Prostate gland (tissue), 2 donors: ENCODE results near the gene MED29. TPM values are rescaled to one million over a fixed set of nuclear protein-coding genes. Genes with fewer than 3 reads are reported as not detected.

ENCODE experiments used
- DNase-seq: peaks from one replicate; pipeline ENCODE4 v3.0.0-alpha.2; 2019; ENCODE audit warnings: low spot score
- H3K27ac ChIP-seq, 2 donors: fragments of 200-600 bp; sonication (generic); 2 replicates each; pipeline ENCODE4 v1.5.1; 2017 to 2019
- H3K27me3 ChIP-seq: fragments of 200-600 bp; sonication (generic); replicated peaks from 2 replicates; pipeline ENCODE4 v1.5.1; 2019; ENCODE audit not compliant: insufficient read depth
- H3K36me3 ChIP-seq, 2 donors: fragments of 200-600 bp; sonication (generic); 1 replicate in 1 of 2; 2 replicates in 1 of 2; pipeline versions ENCODE4 v1.5.1 to v1.8.1; 2017 to 2019
- H3K4me1 ChIP-seq: fragments of 200-600 bp; sonication (generic); replicated peaks from 2 replicates; pipeline ENCODE4 v1.5.1; 2019
- H3K4me3 ChIP-seq, 2 donors: fragments of 200-600 bp; sonication (generic); 2 replicates each; pipeline ENCODE4 v1.5.1; 2017 to 2019
- H3K9me3 ChIP-seq: fragments of 200-600 bp; sonication (generic); 2 replicates; pipeline ENCODE4 v1.5.1; 2017
- CTCF ChIP-seq, 4 experiments: fragments of 200-600 bp in 2 of 4; fragments of 450-650 bp in 2 of 4; sonication (generic) in 2 of 4; IDR thresholded peaks; 1 replicate in 3 of 4; 2 replicates in 1 of 4; pipeline ENCODE4 v1.5.1; 2016 to 2019; ENCODE audit warnings: antibody characterized with exemption in 4 of 4, mild to moderate bottlenecking in 2 of 4, moderate library complexity in 2 of 4
- POLR2A ChIP-seq: fragments of 450-650 bp; IDR thresholded peaks from one replicate; pipeline ENCODE4 v1.6.1; 2016; ENCODE audit warnings: antibody characterized with exemption, mild to moderate bottlenecking
- POLR2AphosphoS5 ChIP-seq: sonication (generic); formaldehyde crosslinking; IDR thresholded peaks from one replicate; pipeline ENCODE4 v1.6.1; 2017; ENCODE audit warnings: antibody characterized with exemption
- WGBS: methylation state at CpG from one replicate; pipeline ENCODE4 v1.1.5; 2018; 5-methylcytosine and 5-hydroxymethylcytosine counted together
- intact Hi-C: fragments of 100-400 bp; cut with DNase I; formaldehyde crosslinking; loops from one replicate; pipeline ENCODE4 v1.14.2; 2022
- total RNA-seq, 2 donors: library from RNA; depleted of rRNA; stranded (reverse); fragments of >200 nt; gene quantifications; one replicate each; pipeline ENCODE4 v1.1.0, GENCODE V29; 2016

MED29 gene
- total RNA-seq, 2 donors from 2014 or later: 50.2 to 56.4 TPM

GRCh38 chr19:39347332-39348164 lies 43.6 kb upstream of the MED29 start:
- Histone ChIP-seq H3K4me3 (no peak overlapping the region), H3K27ac (no peak overlapping the region), H3K4me1 (no peaks in the 10 kb centered on the region), H3K27me3 (no peaks in the 10 kb centered on the region), H3K36me3 (no peaks in the 10 kb centered on the region), H3K9me3 (no peaks in the 10 kb centered on the region)
- DNase-seq: no peak
- intact Hi-C loops: no loop called here
- TF ChIP-seq CTCF (IDR thresholded peaks at IDR 0.05) (no peak), POLR2A (no peak), POLR2AphosphoS5 (no peak)
- 89% methylated on average over 4 of the region's 4 CpGs for WGBS

DNA sequence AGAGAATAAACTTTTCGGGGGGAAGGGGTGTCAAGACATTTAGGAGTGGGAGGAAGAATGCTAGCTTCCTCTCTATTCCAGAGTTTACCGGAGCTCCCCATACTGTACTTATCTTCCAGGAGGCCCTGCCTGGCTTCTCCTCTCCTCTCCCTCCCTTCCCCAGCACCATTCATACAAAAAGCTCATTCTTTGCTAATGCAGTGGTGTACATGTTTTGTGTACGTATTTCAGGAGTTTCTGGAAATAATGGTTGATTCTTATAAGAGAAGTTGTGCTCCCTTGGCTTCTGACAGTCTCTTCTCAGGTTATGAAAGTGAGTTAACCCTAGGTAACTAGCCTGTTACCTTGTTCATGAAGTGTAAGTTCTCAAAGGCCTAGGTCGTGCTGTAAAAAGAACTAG lies 41.9 kb upstream of the MED29 start:
- H3K4me3 ChIP-seq: no peak overlapping the region
- no peaks in the 10 kb centered on the region for H3K9me3 ChIP-seq
- no peak for DNase-seq
- H3K27ac ChIP-seq: no peak overlapping the region
- intact Hi-C loops: no loop called here
- no peaks in the 10 kb centered on the region for H3K27me3 ChIP-seq
- H3K4me1 ChIP-seq: no peaks in the 10 kb centered on the region
- no peaks in the 10 kb centered on the region for H3K36me3 ChIP-seq
- WGBS: 84% methylated on average over 4 of the region's 4 CpGs
- no peak for TF ChIP-seq CTCF (IDR thresholded peaks at IDR 0.05)
- TF ChIP-seq POLR2AphosphoS5: no peak
- no peak for TF ChIP-seq POLR2A

DNA sequence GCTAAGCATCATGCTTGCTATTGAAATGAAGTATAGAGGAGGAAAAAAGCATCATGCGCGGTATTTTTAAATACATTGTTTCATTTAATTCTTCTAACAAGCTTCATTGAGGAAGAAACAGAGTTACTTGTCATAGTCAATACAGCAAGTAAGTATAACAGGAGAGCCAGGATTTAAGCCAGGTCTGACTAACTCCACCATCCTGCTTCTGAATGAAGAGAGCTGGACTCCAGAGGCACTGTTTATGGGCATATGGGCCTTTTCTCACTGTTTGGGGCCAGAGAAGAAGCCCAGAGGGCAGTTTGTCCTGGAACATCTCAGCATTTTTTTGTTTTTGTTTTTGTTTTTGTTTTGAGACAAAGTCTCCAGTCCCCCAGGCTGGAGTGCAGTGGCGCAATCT lies 41.0 kb upstream of the MED29 start:
- no peaks in the 10 kb centered on the region for H3K4me1 ChIP-seq
- 97% methylated on average over 3 of the region's 3 CpGs for WGBS
- no peak for DNase-seq
- no peaks in the 10 kb centered on the region for H3K36me3 ChIP-seq
- H3K27me3 ChIP-seq: no peaks in the 10 kb centered on the region
- TF ChIP-seq POLR2AphosphoS5: no peak
- TF ChIP-seq POLR2A: no peak
- TF ChIP-seq CTCF (IDR thresholded peaks at IDR 0.05): no peak
- intact Hi-C loops: no loop called here
- H3K9me3 ChIP-seq: no peaks in the 10 kb centered on the region
- no peak overlapping the region for H3K27ac ChIP-seq
- H3K4me3 ChIP-seq: no peak overlapping the region

- Histone ChIP-seq H3K27ac (no peak overlapping the region), H3K4me1 (no peaks in the 10 kb centered on the region), H3K27me3 (no peaks in the 10 kb centered on the region), H3K36me3 (no peaks in the 10 kb centered on the region), H3K9me3 (no peaks in the 10 kb centered on the region), H3K4me3 (no peak overlapping the region)
- intact Hi-C loops: no loop called here
- no peak for DNase-seq
- 68% methylated on average over 4 of the region's 4 CpGs for WGBS
- TF ChIP-seq POLR2AphosphoS5 (no peak), CTCF (IDR thresholded peaks at IDR 0.05) (no peak), POLR2A (no peak)
Measured at GRCh38 chr19:39351537-39352064, 39.6 kb upstream of the MED29 start.
